ENCODE data around the gene GAPT.
A peak's percentile ranks its signal among the peaks of the same experiment; 100 is the strongest.

Gene GAPT

DNA sequence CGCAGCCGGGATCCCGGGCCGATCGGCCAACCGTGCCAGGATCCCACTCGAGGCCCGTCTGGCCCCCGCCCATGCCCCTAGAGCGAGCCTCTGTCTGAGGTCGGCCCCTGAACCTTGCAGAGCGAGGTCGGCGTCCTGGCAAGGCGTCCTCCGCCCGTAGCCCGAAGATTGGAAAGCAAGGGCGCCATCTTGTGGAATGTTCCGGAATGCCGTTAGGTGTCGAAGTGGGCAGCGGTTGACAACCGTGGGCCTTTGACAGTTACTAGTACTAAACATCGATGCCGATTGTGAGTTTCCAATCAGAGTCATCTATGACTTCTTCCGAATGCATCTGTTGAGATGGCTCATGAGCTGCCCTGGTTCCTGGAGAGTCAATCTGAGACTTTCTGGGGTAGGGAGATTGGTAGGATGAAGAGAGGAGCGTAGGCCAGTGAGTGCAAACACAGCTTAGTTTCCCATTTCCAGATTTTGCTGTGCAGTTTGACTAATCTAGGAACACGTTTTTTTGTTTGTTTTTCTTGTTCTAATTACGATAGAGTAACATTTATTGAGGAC lies 30.4 kb upstream of the GAPT start:
- TF ChIP-seq RAD21 (IDR thresholded peaks at IDR 0.05; ENCODE audit: low read depth) (peak; percentile 89), TAF1 (IDR thresholded peaks at IDR 0.05; ENCODE audit: low read depth) (no peak), EP300 (IDR thresholded peaks at IDR 0.05; ENCODE audit: borderline replicate concordance) (no peak), CREB1 (IDR thresholded peaks at IDR 0.05; ENCODE audit: low read depth) (no peak), YY1 (IDR thresholded peaks at IDR 0.05; ENCODE audit: low read depth) (peak; percentile 78), TCF12 (IDR thresholded peaks at IDR 0.05; ENCODE audit: low read depth) (no peak), NFIC (IDR thresholded peaks at IDR 0.05) (0 out of 2 replicates have a peak, but pooled peaks have one; percentile 4), ZBTB7A (IDR thresholded peaks at IDR 0.05; ENCODE audit: low read depth) (no peak), TEAD4 (IDR thresholded peaks at IDR 0.05) (peak; percentile 72), EGR1 (IDR thresholded peaks at IDR 0.05) (no peak), REST (IDR thresholded peaks at IDR 0.05; ENCODE audit: low read depth) (no peak)
- TF ChIP-seq, protein P1, sequence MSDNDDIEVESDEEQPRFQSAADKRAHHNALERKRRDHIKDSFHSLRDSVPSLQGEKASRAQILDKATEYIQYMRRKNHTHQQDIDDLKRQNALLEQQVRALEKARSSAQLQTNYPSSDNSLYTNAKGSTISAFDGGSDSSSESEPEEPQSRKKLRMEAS (IDR thresholded peaks at IDR 0.05), result peak; percentile 70; the same call in 1 of the 2 replicates

- no peak for TF ChIP-seq TEAD4 (IDR thresholded peaks at IDR 0.05)
- no peak for TF ChIP-seq NFIC (IDR thresholded peaks at IDR 0.05)
- no peak for TF ChIP-seq REST (IDR thresholded peaks at IDR 0.05; ENCODE audit: low read depth)
- peak; percentile 64 for TF ChIP-seq CEBPB (IDR thresholded peaks at IDR 0.05)
These were observed 29.1 kb upstream of the GAPT start for GRCh38 chr5:58462154-58462553.

- TF ChIP-seq RAD21 (IDR thresholded peaks at IDR 0.05; ENCODE audit: low read depth) (peak; percentile 78), USF1 (IDR thresholded peaks at IDR 0.05) (no peak)
These were observed 28.5 kb upstream of the GAPT start for GRCh38 chr5:58462623-58463230.

GRCh38 chr5:58466939-58467338 lies 24.3 kb upstream of the GAPT start:
- TF ChIP-seq, protein P1 (IDR thresholded peaks at IDR 0.05), result peak; percentile 59
- no peak for TF ChIP-seq EP300 (IDR thresholded peaks at IDR 0.05; ENCODE audit: borderline replicate concordance)

- TF ChIP-seq TEAD4 (IDR thresholded peaks at IDR 0.05) (no peak), YY1 (IDR thresholded peaks at IDR 0.05; ENCODE audit: low read depth) (no peak), CREB1 (IDR thresholded peaks at IDR 0.05; ENCODE audit: low read depth) (no peak), ZBTB7A (IDR thresholded peaks at IDR 0.05; ENCODE audit: low read depth) (no peak), TAF1 (IDR thresholded peaks at IDR 0.05; ENCODE audit: low read depth) (no peak), REST (IDR thresholded peaks at IDR 0.05; ENCODE audit: low read depth) (no peak), RAD21 (IDR thresholded peaks at IDR 0.05; ENCODE audit: low read depth) (no peak), USF1 (IDR thresholded peaks at IDR 0.05) (no peak), EGR1 (IDR thresholded peaks at IDR 0.05) (no peak), EP300 (IDR thresholded peaks at IDR 0.05; ENCODE audit: borderline replicate concordance) (no peak), FOXM1 (IDR thresholded peaks at IDR 0.05; ENCODE audit: borderline replicate concordance, low read depth) (no peak), CEBPB (IDR thresholded peaks at IDR 0.05) (no peak), TCF12 (IDR thresholded peaks at IDR 0.05; ENCODE audit: low read depth) (no peak), NFIC (IDR thresholded peaks at IDR 0.05) (no peak)
- TF ChIP-seq, protein P1 (IDR thresholded peaks at IDR 0.05), result no peak
These were observed 21.3 kb upstream of the GAPT start for GRCh38 chr5:58469896-58470295.
